H9 (cell line): ENCODE data around the gene MAGEB17. TPM values are rescaled to one million over a fixed set of nuclear protein-coding genes. Genes with fewer than 3 reads are reported as not detected.

Source experiments
- DNase-seq: peaks from one replicate; pipeline ENCODE4 v3.0.0-alpha.2; 2017
- H2AFZ ChIP-seq: one replicate; pipeline ENCODE4 v1.6.1; 2013; ENCODE audit warnings: mild to moderate bottlenecking, low read length, control low read depth, moderate library complexity
- H2AK5ac ChIP-seq: 2 replicates; pipeline ENCODE4 v1.6.1; 2013; ENCODE audit warnings: low read length, control low read depth, mixed read lengths; ENCODE audit not compliant: insufficient read length
- H2BK120ac ChIP-seq: one replicate; pipeline ENCODE4 v1.6.1; 2013; ENCODE audit warnings: low read depth, mild to moderate bottlenecking, low read length, control low read depth, inconsistent platforms; ENCODE audit not compliant: poor library complexity, severe bottlenecking
- H2BK12ac ChIP-seq: 2 replicates; pipeline ENCODE4 v1.6.1; 2013; ENCODE audit warnings: low read length, control low read depth, mixed read lengths, low read depth; ENCODE audit not compliant: insufficient read length
- H2BK15ac ChIP-seq: 2 replicates; pipeline ENCODE4 v1.6.1; 2013; ENCODE audit warnings: low read depth, low read length, control low read depth
- H2BK20ac ChIP-seq: one replicate; pipeline ENCODE4 v1.6.1; 2013; ENCODE audit warnings: low read depth, mild to moderate bottlenecking, low read length, control low read depth, inconsistent platforms; ENCODE audit not compliant: poor library complexity, severe bottlenecking
- H2BK5ac ChIP-seq: 2 replicates; pipeline ENCODE4 v1.6.1; 2013; ENCODE audit warnings: low read length, control low read depth, mixed read lengths; ENCODE audit not compliant: insufficient read length
- H3K14ac ChIP-seq: 2 replicates; pipeline ENCODE4 v1.6.1; 2013; ENCODE audit warnings: low read length, control low read depth; ENCODE audit not compliant: insufficient read depth
- H3K18ac ChIP-seq: 2 replicates; pipeline ENCODE4 v1.6.1; 2013; ENCODE audit warnings: low read depth, mild to moderate bottlenecking, mixed read lengths, low read length, control low read depth; ENCODE audit not compliant: insufficient read length
- H3K23ac ChIP-seq: 2 replicates; pipeline ENCODE4 v1.6.1; 2013; ENCODE audit warnings: low read length, control low read depth, mixed read lengths, low read depth; ENCODE audit not compliant: insufficient read length
- H3K23me2 ChIP-seq: 2 replicates; pipeline ENCODE4 v1.6.1; 2013; ENCODE audit warnings: low read depth, mild to moderate bottlenecking, mixed read lengths, low read length, control low read depth; ENCODE audit not compliant: insufficient read length, poor library complexity, severe bottlenecking
- H3K27ac ChIP-seq: 2 replicates; pipeline ENCODE4 v1.5.1; 2013; ENCODE audit warnings: low read length, control low read depth, mixed read lengths, low read depth; ENCODE audit not compliant: insufficient read length
- H3K27me3 ChIP-seq: 2 replicates; pipeline ENCODE4 v1.6.1; 2013; ENCODE audit warnings: low read length, control low read depth, inconsistent platforms; ENCODE audit not compliant: insufficient read depth
- H3K4ac ChIP-seq: 2 replicates; pipeline ENCODE4 v1.6.1; 2013; ENCODE audit warnings: low read depth, mild to moderate bottlenecking, control low read depth, inconsistent platforms, low read length, moderate library complexity
- H3K4me1 ChIP-seq: 2 replicates; pipeline ENCODE4 v1.6.1; 2013; ENCODE audit warnings: low read length, control low read depth, inconsistent platforms; ENCODE audit not compliant: insufficient read depth
- H3K4me2 ChIP-seq: 2 replicates; pipeline ENCODE4 v1.6.1; 2013; ENCODE audit warnings: low read length, control low read depth, mixed read lengths; ENCODE audit not compliant: insufficient read length, insufficient read depth
- H3K56ac ChIP-seq: 2 replicates; pipeline ENCODE4 v1.6.1; 2013; ENCODE audit warnings: low read depth, mild to moderate bottlenecking, mixed read lengths, low read length, control low read depth; ENCODE audit not compliant: insufficient read length
- H3K79me1 ChIP-seq: 2 replicates; pipeline ENCODE4 v1.6.1; 2013; ENCODE audit warnings: low read depth, mild to moderate bottlenecking, moderate library complexity, low read length, control low read depth, inconsistent platforms; ENCODE audit not compliant: insufficient read depth, poor library complexity, severe bottlenecking
- H3K79me2 ChIP-seq: 2 replicates; pipeline ENCODE4 v1.6.1; 2013; ENCODE audit warnings: low read length, control low read depth, inconsistent platforms; ENCODE audit not compliant: insufficient read depth
- H3K9ac ChIP-seq: 2 replicates; pipeline ENCODE4 v1.6.1; 2013; ENCODE audit warnings: low read length, control low read depth, mixed read lengths; ENCODE audit not compliant: insufficient read length; ENCODE audit errors: extremely low read depth
- H3K9me3 ChIP-seq: one replicate; pipeline ENCODE4 v1.6.1; 2013; ENCODE audit warnings: low read depth, low read length, inconsistent platforms; ENCODE audit not compliant: control insufficient read depth
- H3T11ph ChIP-seq: one replicate; pipeline ENCODE4 v1.6.1; 2013; ENCODE audit warnings: mild to moderate bottlenecking, low read length, control low read depth, inconsistent platforms
- H4K20me1 ChIP-seq: one replicate; pipeline ENCODE4 v1.6.1; 2013; ENCODE audit not compliant: control insufficient read depth, insufficient read length, insufficient read depth
- H4K5ac ChIP-seq: 2 replicates; pipeline ENCODE4 v1.6.1; 2013; ENCODE audit warnings: low read depth, mild to moderate bottlenecking, mixed read lengths, low read length, control low read depth; ENCODE audit not compliant: insufficient read length
- H4K8ac ChIP-seq: replicated peaks from 2 replicates; pipeline ENCODE4 v1.6.1; 2013; ENCODE audit warnings: low read length, control low read depth, mixed read lengths, low read depth; ENCODE audit not compliant: insufficient read length
- H4K91ac ChIP-seq: 2 replicates; pipeline ENCODE4 v1.6.1; 2013; ENCODE audit warnings: low read depth, mild to moderate bottlenecking, moderate library complexity, mixed read lengths, low read length, control low read depth; ENCODE audit not compliant: insufficient read length
- H3K27ac Mint-ChIP-seq, 3 experiments: 2 replicates in 2 of 3; 3 replicates in 1 of 3; pipeline ENCODE4 v1.8.0; 2020 to 2021; ENCODE audit warnings: mixed read lengths in 3 of 3, mild to moderate bottlenecking in 1 of 3, moderate library complexity in 1 of 3
- H3K27me3 Mint-ChIP-seq: 2 replicates; pipeline ENCODE4 v1.8.0; 2021; ENCODE audit warnings: low read depth, mild to moderate bottlenecking, moderate library complexity, mixed read lengths
- H3K36me3 Mint-ChIP-seq, 3 experiments: 2 replicates in 2 of 3; 3 replicates in 1 of 3; pipeline ENCODE4 v1.8.0; 2020 to 2021; ENCODE audit warnings: low read depth in 3 of 3, mixed read lengths in 3 of 3; ENCODE audit not compliant: insufficient read depth in 1 of 3
- H3K4me1 Mint-ChIP-seq, 2 experiments: 2 replicates each; pipeline ENCODE4 v1.8.0; 2020; ENCODE audit warnings: mixed read lengths in 2 of 2
- H3K4me3 Mint-ChIP-seq, 2 experiments: 2 replicates in 1 of 2; 3 replicates in 1 of 2; pipeline ENCODE4 v1.8.0; 2020 to 2021; ENCODE audit warnings: mild to moderate bottlenecking in 2 of 2, mixed read lengths in 2 of 2, moderate library complexity in 1 of 2
- H3K9me3 Mint-ChIP-seq, 2 experiments: 2 replicates in 1 of 2; 3 replicates in 1 of 2; pipeline ENCODE4 v1.8.0; 2020; ENCODE audit warnings: mild to moderate bottlenecking in 2 of 2, mixed read lengths in 2 of 2, moderate library complexity in 1 of 2
- WGBS: extraction: QIAGEN DNeasy Blood & Tissue Kit; methylation state at CpG from one replicate; pipeline ENCODE4 v1.1.7; 2013; ENCODE audit warnings: missing lambda C conversion rate, low lambda C conversion rate, mixed read lengths; ENCODE audit not compliant: insufficient read length; ENCODE audit errors: extremely low coverage; 5-methylcytosine and 5-hydroxymethylcytosine counted together
- total RNA-seq: library from RNA; stranded (reverse); gene quantifications from 2 replicates; pipeline ENCODE4 v1.2.1, GENCODE V29; 2021
- TF ChIP-seq, protein P1 (sequence below): fragments of 200-600 bp; sonication (generic); conservative IDR thresholded peaks from 3 replicates; pipeline ENCODE4 v1.8.0; 2021; ENCODE audit warnings: antibody characterized with exemption, mild to moderate bottlenecking

MAGEB17 gene
- total RNA-seq, 1 experiment from 2014 or later, result 0.74 TPM

DNA sequence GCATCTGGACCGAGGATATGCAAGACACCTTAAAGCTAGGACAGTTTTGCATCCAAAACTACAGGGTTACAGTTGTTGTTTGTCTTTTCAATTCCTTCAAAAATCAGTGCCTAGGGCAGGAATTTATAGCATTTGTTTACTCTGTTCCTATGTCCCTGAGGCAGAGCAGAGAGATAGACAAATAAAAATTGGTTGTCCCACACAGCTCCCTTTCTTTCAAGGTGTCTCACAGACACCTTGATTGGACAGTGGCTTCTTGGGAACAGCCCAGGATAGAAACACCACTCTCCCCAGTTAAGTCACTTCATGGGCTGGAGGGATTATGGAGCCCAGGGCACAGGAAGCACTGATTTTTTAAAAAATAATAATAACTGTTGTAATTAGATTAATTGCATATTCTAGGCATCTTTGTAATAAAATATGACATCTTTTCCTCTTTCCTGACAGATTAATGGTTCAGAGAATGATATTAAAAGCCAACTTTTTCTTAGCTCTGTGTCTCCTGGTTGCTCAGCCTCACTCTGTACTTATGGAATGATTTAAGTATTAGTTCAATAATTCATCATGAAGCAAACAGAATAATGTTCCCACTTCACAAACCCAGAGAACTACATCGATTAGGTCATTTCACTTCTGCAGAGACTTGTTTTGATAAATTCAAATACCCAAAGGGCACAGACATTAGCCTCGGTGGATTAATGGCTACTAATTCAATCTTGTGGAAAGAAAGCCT lies 8.2 kb downstream of the MAGEB17 start:
- Histone ChIP-seq H2AFZ (no peak overlapping the region), H3K14ac (no peak overlapping the region), H3K27me3 (no peaks in the 10 kb centered on the region), H3K27ac (no peak overlapping the region), H3K4me1 (peaks cover 4% of the 10 kb centered on the region; the same call in 1 of the 2 replicates), H3K9ac (no peak overlapping the region), H2AK5ac (no peak overlapping the region), H3T11ph (no peak overlapping the region), H4K5ac (no peak overlapping the region), H3K79me2 (no peaks in the 10 kb centered on the region), H3K23ac (no peak overlapping the region), H3K23me2 (no peaks in the 10 kb centered on the region), H2BK20ac (no peak overlapping the region), H2BK12ac (no peak overlapping the region), H3K56ac (no peak overlapping the region), H4K91ac (no peak overlapping the region), H4K8ac (no peak overlapping the region), H3K79me1 (no peaks in the 10 kb centered on the region), H2BK120ac (no peak overlapping the region), H4K20me1 (no peaks in the 10 kb centered on the region), H3K9me3 (no peaks in the 10 kb centered on the region), H2BK15ac (no peak overlapping the region), H3K18ac (no peak overlapping the region), H3K4ac (no peak overlapping the region), H3K4me2 (no peak overlapping the region), H2BK5ac (no peak overlapping the region)
- Mint-ChIP-seq H3K36me3 (peaks cover 9 to 90% (median 14%) of the 10 kb centered on the region in 3 experiments), H3K27ac (no peak overlapping the region; a peak in 1 of 7 replicates), H3K9me3 (peaks cover 3 to 8% of the 10 kb centered on the region in 2 experiments; a peak in 4 of 5 replicates), H3K4me3 (no peak overlapping the region), H3K4me1 (peaks cover 36 to 44% of the 10 kb centered on the region in 2 experiments), H3K27me3 (no peaks in the 10 kb centered on the region)
- TF ChIP-seq, protein P1, sequence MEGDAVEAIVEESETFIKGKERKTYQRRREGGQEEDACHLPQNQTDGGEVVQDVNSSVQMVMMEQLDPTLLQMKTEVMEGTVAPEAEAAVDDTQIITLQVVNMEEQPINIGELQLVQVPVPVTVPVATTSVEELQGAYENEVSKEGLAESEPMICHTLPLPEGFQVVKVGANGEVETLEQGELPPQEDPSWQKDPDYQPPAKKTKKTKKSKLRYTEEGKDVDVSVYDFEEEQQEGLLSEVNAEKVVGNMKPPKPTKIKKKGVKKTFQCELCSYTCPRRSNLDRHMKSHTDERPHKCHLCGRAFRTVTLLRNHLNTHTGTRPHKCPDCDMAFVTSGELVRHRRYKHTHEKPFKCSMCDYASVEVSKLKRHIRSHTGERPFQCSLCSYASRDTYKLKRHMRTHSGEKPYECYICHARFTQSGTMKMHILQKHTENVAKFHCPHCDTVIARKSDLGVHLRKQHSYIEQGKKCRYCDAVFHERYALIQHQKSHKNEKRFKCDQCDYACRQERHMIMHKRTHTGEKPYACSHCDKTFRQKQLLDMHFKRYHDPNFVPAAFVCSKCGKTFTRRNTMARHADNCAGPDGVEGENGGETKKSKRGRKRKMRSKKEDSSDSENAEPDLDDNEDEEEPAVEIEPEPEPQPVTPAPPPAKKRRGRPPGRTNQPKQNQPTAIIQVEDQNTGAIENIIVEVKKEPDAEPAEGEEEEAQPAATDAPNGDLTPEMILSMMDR, result no peak
- DNase-seq, result no peak
- no CpG with 5 or more reads among the region's 3 CpGs for WGBS
